Left ventricle myocardium inferior (tissue), 1 donor: ENCODE results near the gene TMEM214. TPM values are rescaled to one million over a fixed set of nuclear protein-coding genes. Genes with fewer than 3 reads are reported as not detected.

Experiments
- DNase-seq: peaks from one replicate; pipeline ENCODE4 v3.0.0-alpha.2; 2020
- H3K27ac ChIP-seq: fragments of 200-600 bp; replicated peaks from 2 replicates; pipeline ENCODE4 v1.8.0; 2021
- H3K27me3 ChIP-seq: fragments of 200-600 bp; 2 replicates; pipeline ENCODE4 v1.8.0; 2021; ENCODE audit warnings: low read depth
- H3K36me3 ChIP-seq: fragments of 200-600 bp; 2 replicates; pipeline ENCODE4 v1.8.0; 2021
- H3K4me1 ChIP-seq: fragments of 200-600 bp; 2 replicates; pipeline ENCODE4 v1.8.0; 2021
- H3K4me3 ChIP-seq: fragments of 200-600 bp; 2 replicates; pipeline ENCODE4 v1.8.0; 2021; ENCODE audit warnings: mild to moderate bottlenecking, moderate library complexity
- H3K9me3 ChIP-seq: fragments of 200-600 bp; replicated peaks from 2 replicates; pipeline ENCODE4 v1.8.0; 2021
- intact Hi-C: fragments of 100-400 bp; cut with micrococcal nuclease; formaldehyde crosslinking; loops from one replicate; pipeline ENCODE4 v1.11.0; 2022
- total RNA-seq: library from RNA; stranded (reverse); fragmentation: NEBNext Ultra II Directional; extraction: Animal tissue kit (Norgen Biotek cat#: 25700); gene quantifications from one replicate; pipeline ENCODE4 v1.2.1, GENCODE V29; 2021
- TF ChIP-seq, protein P1 (sequence below): fragments of 200-600 bp; IDR thresholded peaks from 2 replicates; pipeline ENCODE4 v1.8.0; 2021; ENCODE audit warnings: antibody characterized with exemption, mild to moderate bottlenecking, borderline replicate concordance
- donor health status: DM: no; HTN: yes; CAD: no; lungs with severe emphysema.

Gene TMEM214
- total RNA-seq, 1 donor from 2014 or later: 31.4 TPM

DNA sequence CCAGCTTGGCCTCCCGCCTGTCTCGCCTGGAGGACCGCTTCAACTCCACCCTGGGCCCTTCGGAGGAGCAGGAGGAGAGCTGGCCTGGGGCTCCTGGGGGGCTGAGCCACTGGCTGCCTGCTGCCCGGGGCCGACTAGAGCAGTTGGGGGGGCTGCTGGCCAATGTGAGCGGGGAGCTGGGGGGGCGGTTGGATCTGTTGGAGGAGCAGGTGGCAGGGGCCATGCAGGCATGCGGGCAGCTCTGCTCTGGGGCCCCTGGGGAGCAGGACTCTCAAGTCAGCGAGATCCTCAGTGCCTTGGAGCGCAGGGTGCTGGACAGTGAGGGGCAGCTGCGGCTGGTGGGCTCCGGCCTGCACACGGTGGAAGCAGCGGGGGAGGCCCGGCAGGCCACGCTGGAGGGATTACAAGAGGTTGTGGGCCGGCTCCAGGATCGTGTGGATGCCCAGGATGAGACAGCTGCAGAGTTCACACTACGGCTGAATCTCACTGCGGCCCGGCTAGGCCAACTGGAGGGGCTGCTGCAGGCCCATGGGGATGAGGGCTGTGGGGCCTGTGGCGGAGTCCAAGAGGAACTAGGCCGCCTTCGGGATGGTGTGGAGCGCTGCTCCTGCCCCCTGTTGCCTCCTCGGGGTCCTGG is 50.1 kb downstream of the TMEM214 start:
- peaks cover 66% of the 10 kb centered on the region for H3K4me1 ChIP-seq
- H3K9me3 ChIP-seq: no peaks in the 10 kb centered on the region
- no peaks in the 10 kb centered on the region for H3K36me3 ChIP-seq
- H3K4me3 ChIP-seq: no peak overlapping the region
- no peak for DNase-seq
- H3K27ac ChIP-seq: no peak overlapping the region
- H3K27me3 ChIP-seq: no peaks in the 10 kb centered on the region
- TF ChIP-seq, protein P1, sequence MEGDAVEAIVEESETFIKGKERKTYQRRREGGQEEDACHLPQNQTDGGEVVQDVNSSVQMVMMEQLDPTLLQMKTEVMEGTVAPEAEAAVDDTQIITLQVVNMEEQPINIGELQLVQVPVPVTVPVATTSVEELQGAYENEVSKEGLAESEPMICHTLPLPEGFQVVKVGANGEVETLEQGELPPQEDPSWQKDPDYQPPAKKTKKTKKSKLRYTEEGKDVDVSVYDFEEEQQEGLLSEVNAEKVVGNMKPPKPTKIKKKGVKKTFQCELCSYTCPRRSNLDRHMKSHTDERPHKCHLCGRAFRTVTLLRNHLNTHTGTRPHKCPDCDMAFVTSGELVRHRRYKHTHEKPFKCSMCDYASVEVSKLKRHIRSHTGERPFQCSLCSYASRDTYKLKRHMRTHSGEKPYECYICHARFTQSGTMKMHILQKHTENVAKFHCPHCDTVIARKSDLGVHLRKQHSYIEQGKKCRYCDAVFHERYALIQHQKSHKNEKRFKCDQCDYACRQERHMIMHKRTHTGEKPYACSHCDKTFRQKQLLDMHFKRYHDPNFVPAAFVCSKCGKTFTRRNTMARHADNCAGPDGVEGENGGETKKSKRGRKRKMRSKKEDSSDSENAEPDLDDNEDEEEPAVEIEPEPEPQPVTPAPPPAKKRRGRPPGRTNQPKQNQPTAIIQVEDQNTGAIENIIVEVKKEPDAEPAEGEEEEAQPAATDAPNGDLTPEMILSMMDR: no peak
- intact Hi-C loops: loop anchor here (10.0 kb wide), 1 partner anchor 118 kb away; no protein-coding TSS in a partner anchor

DNA sequence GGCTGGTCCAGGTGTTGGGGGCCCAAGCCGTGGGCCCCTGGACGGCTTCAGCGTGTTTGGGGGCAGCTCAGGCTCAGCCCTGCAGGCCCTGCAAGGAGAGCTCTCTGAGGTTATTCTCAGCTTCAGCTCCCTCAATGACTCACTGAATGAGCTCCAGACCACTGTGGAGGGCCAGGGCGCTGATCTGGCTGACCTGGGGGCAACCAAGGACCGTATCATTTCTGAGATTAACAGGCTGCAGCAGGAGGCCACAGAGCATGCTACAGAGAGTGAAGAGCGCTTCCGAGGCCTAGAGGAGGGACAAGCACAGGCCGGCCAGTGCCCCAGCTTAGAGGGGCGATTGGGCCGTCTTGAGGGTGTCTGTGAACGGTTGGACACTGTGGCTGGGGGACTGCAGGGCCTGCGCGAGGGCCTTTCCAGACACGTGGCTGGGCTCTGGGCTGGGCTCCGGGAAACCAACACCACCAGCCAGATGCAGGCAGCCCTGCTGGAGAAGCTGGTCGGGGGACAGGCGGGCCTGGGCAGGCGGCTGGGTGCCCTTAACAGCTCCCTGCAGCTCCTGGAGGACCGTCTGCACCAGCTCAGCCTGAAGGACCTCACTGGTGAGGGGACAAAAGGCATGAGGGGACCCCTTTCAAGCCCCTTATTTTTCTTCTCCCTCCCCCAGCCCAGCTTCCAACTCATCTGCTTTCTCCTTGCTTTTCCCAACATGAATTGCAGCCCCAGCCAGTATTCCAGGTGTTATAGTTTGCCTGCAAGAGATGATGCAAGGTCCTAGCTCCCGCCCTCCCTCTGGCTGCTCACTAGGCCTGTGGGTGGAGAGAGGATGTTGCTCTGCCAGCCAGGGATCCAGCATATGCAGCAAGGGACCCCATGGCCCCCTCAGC is 50.9 kb downstream of the TMEM214 start:
- Histone ChIP-seq H3K4me1 (peaks cover 64% of the 10 kb centered on the region), H3K36me3 (no peaks in the 10 kb centered on the region), H3K4me3 (no peak overlapping the region), H3K27ac (no peak overlapping the region), H3K27me3 (no peaks in the 10 kb centered on the region), H3K9me3 (no peaks in the 10 kb centered on the region)
- intact Hi-C loops: loop anchor here (10.0 kb wide), 1 partner anchor 119 kb away; no protein-coding TSS in a partner anchor
- TF ChIP-seq, protein P1: no peak
- DNase-seq: no peak

DNA sequence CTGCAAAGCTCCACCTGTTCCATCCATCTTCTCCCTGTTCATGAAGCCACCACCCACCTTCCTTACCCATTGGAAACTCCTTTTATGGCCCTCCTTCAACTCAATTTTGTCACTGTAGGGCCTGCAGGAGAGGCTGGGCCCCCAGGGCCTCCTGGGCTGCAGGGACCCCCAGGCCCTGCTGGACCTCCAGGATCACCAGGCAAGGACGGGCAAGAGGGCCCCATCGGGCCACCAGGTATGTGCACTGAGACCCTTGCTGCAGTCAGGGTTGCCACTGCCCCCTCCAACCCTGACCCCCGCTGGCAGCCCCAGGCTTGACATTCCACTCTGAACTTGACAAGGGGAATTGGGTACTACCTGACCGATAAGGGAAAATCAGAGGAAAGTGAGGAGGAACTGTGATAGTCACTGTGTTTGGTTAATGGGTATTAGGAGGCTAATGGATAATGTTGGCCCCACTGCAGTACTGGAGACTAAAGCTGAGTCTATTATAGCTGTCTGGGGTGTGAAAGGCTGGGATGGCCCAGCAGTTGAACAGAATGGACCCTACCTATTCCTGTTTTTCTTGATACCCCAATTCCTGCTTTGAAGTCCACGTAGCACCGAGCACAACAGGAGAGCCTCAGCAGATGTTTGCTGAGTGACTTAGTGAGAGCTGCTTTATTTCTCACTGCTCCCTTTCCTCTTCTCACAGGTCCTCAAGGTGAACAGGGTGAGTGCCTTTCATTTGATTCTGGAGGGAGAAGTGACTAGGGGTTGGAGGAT is 51.7 kb downstream of the TMEM214 start:
- Histone ChIP-seq H3K4me1 (peaks cover 64% of the 10 kb centered on the region), H3K36me3 (no peaks in the 10 kb centered on the region), H3K27me3 (no peaks in the 10 kb centered on the region), H3K27ac (peak overlapping the region; percentile 97), H3K9me3 (no peaks in the 10 kb centered on the region), H3K4me3 (no peak overlapping the region)
- DNase-seq: no peak
- TF ChIP-seq, protein P1: no peak
- intact Hi-C loops: loop anchor here (10.0 kb wide), 1 partner anchor 120 kb away; no protein-coding TSS in a partner anchor

DNA sequence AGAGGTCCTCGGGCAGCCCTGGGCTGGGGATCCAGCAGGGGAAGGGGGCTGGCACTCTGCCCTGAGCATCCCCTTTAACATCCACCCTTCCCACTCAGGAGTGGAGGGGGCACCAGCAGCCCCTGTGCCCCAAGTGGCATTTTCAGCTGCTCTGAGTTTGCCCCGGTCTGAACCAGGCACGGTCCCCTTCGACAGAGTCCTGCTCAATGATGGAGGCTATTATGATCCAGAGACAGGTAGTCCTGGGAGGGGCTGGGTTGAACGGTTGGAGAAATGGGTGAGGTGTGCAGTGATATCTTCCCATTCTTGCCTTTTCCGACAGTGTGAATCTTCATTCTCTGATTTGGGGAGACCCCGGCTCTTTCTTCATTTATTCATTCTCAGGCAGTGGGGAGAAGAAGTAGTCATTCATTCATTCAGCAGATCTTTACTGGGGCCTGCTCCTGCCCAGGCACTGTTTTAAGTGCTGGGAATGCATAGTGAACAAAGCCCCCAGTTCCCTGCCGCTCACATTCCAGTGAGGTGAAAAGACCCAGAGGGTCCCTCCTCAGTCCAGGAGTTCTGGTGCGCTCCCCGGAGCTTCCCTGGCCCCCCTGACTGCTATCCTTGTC is 52.4 kb downstream of the TMEM214 start:
- Histone ChIP-seq H3K4me1 (peaks cover 61% of the 10 kb centered on the region), H3K27me3 (no peaks in the 10 kb centered on the region), H3K36me3 (no peaks in the 10 kb centered on the region), H3K9me3 (no peaks in the 10 kb centered on the region), H3K4me3 (peak overlapping the region; percentile 84), H3K27ac (peak overlapping the region; percentile 97)
- no peak for DNase-seq
- TF ChIP-seq, protein P1: no peak
- intact Hi-C loops: loop anchor here (10.0 kb wide), 1 partner anchor 120 kb away; no protein-coding TSS in a partner anchor

DNA sequence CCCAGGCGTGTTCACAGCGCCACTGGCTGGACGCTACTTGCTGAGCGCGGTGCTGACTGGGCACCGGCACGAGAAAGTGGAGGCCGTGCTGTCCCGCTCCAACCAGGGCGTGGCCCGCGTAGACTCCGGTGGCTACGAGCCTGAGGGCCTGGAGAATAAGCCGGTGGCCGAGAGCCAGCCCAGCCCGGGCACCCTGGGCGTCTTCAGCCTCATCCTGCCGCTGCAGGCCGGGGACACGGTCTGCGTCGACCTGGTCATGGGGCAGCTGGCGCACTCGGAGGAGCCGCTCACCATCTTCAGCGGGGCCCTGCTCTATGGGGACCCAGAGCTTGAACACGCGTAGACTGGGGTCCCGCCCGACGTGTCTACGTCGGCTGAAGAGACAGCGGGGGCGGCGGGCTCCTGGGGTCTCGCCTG is 52.9 kb downstream of the TMEM214 start:
- DNase-seq: peak; percentile 82
- Histone ChIP-seq H3K27me3 (no peaks in the 10 kb centered on the region), H3K36me3 (no peaks in the 10 kb centered on the region), H3K4me1 (peaks cover 55% of the 10 kb centered on the region), H3K9me3 (no peaks in the 10 kb centered on the region), H3K4me3 (peak overlapping the region; percentile 84), H3K27ac (peak overlapping the region; percentile 97)
- intact Hi-C loops: loop anchor here (10.0 kb wide), 1 partner anchor 121 kb away; no protein-coding TSS in a partner anchor
- TF ChIP-seq, protein P1: peak; percentile 61
